Transverse colon (tissue), 4 donors: ENCODE results near the gene CYRIA. TPM values are rescaled to one million over a fixed set of nuclear protein-coding genes. Genes with fewer than 3 reads are reported as not detected.

ENCODE experiments used
- DNase-seq: peaks from one replicate; pipeline ENCODE4 v3.0.0-alpha.2; 2019
- H3K27ac ChIP-seq, 4 donors: fragments of 200-600 bp; sonication (generic); 2 replicates each; pipeline ENCODE4 v1.5.1; 2016 to 2018; ENCODE audit warnings: inconsistent platforms in 4 of 4
- H3K27me3 ChIP-seq: fragments of 200-600 bp; sonication (generic); 2 replicates; pipeline ENCODE4 v1.5.1; 2017; ENCODE audit warnings: inconsistent platforms
- H3K36me3 ChIP-seq, 4 donors: fragments of 200-600 bp; sonication (generic); 2 replicates each; pipeline ENCODE4 v1.5.1; 2017 to 2019; ENCODE audit warnings: inconsistent platforms in 4 of 4
- H3K4me1 ChIP-seq, 4 donors: fragments of 200-600 bp; sonication (generic); 2 replicates each; pipeline ENCODE4 v1.5.1; 2017 to 2020; ENCODE audit warnings: inconsistent platforms in 4 of 4
- H3K4me3 ChIP-seq, 4 donors: fragments of 200-600 bp; sonication (generic); 1 replicate in 1 of 4; 2 replicates in 3 of 4; pipeline versions ENCODE4 v1.5.1 to v1.6.1; 2017 to 2019; ENCODE audit warnings: inconsistent platforms in 4 of 4
- H3K9me3 ChIP-seq, 2 donors: fragments of 200-600 bp; sonication (generic); 2 replicates each; pipeline ENCODE4 v1.5.1; 2017 to 2019; ENCODE audit warnings: inconsistent platforms in 2 of 2
- EP300 ChIP-seq: sonication (generic); formaldehyde crosslinking; IDR thresholded peaks from one replicate; pipeline ENCODE4 v1.6.1; 2017; ENCODE audit warnings: antibody characterized with exemption, low read depth
- POLR2A ChIP-seq: fragments of 450-650 bp; IDR thresholded peaks from one replicate; pipeline ENCODE4 v1.6.1; 2016; ENCODE audit warnings: antibody characterized with exemption, mild to moderate bottlenecking, moderate library complexity
- POLR2AphosphoS5 ChIP-seq, 3 donors: sonication (generic); formaldehyde crosslinking; IDR thresholded peaks; one replicate each; pipeline ENCODE4 v1.6.1; 2016; ENCODE audit warnings: antibody characterized with exemption in 3 of 3
- WGBS, 2 donors: methylation state at CpG; one replicate each; pipeline ENCODE4 v1.1.5; 2018; ENCODE audit warnings: low coverage in 1 of 2; 5-methylcytosine and 5-hydroxymethylcytosine counted together
- in situ Hi-C, 4 donors: fragments of 200-750 bp; cut with MboI; loops; one replicate each; pipeline versions ENCODE4 v1.15.0 to v1.15.1; 2017; ENCODE audit warnings: low sequenced_read_pairs in 3 of 4, low pct_ligation_motif_present in 1 of 4, low pct_unique_long_range_greater_than_20kb in 1 of 4
- intact Hi-C: fragments of 100-400 bp; cut with DNase I; formaldehyde crosslinking; loops from one replicate; pipeline ENCODE4 v1.15.1; 2023; ENCODE audit warnings: low total_unique reads
- total RNA-seq, 4 donors: library from RNA; depleted of rRNA; stranded (reverse); fragments of >200 nt; gene quantifications; one replicate each; pipeline ENCODE4 v1.1.0, GENCODE V29; 2016
- TF ChIP-seq, protein P1 (sequence below), 5 experiments: fragments of 200-600 bp in 3 of 5; fragments of 450-650 bp in 2 of 5; sonication (generic) in 3 of 5; IDR thresholded peaks; 1 replicate in 2 of 5; 2 replicates in 3 of 5; pipeline ENCODE4 v1.5.1; 2016 to 2017; ENCODE audit warnings: antibody characterized with exemption in 5 of 5, inconsistent platforms in 3 of 5, mild to moderate bottlenecking in 2 of 5, moderate library complexity in 1 of 5

Gene CYRIA
- total RNA-seq, 4 donors from 2014 or later: 0.20 to 8.4 (median 2.6) TPM

GRCh38 chr2:16687955-16688354 lies 22.3 kb upstream of the CYRIA start:
- Histone ChIP-seq H3K4me3 (no peak overlapping the region), H3K36me3 (no peaks in the 10 kb centered on the region), H3K4me1 (no peaks in the 10 kb centered on the region), H3K27ac (no peak overlapping the region), H3K27me3 (no peaks in the 10 kb centered on the region), H3K9me3 (no peaks in the 10 kb centered on the region)
- in situ Hi-C loops (no loop called here), intact Hi-C loops (no loop called here)
- TF ChIP-seq, protein P1, sequence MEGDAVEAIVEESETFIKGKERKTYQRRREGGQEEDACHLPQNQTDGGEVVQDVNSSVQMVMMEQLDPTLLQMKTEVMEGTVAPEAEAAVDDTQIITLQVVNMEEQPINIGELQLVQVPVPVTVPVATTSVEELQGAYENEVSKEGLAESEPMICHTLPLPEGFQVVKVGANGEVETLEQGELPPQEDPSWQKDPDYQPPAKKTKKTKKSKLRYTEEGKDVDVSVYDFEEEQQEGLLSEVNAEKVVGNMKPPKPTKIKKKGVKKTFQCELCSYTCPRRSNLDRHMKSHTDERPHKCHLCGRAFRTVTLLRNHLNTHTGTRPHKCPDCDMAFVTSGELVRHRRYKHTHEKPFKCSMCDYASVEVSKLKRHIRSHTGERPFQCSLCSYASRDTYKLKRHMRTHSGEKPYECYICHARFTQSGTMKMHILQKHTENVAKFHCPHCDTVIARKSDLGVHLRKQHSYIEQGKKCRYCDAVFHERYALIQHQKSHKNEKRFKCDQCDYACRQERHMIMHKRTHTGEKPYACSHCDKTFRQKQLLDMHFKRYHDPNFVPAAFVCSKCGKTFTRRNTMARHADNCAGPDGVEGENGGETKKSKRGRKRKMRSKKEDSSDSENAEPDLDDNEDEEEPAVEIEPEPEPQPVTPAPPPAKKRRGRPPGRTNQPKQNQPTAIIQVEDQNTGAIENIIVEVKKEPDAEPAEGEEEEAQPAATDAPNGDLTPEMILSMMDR (IDR thresholded peaks at IDR 0.05): no peak
- TF ChIP-seq POLR2AphosphoS5 (IDR thresholded peaks at IDR 0.05): no peak
- no peak for TF ChIP-seq POLR2A
- TF ChIP-seq EP300: no peak
- WGBS, 2 donors: 73 to 82% methylated on average over 3 to 4 of the region's 4 CpGs
- no peak for DNase-seq

- no peak overlapping the region for H3K27ac ChIP-seq
- H3K36me3 ChIP-seq: no peaks in the 10 kb centered on the region
- no peak for DNase-seq
- H3K4me1 ChIP-seq: no peaks in the 10 kb centered on the region
- TF ChIP-seq, protein P1 (IDR thresholded peaks at IDR 0.05): no peak
- TF ChIP-seq EP300 (no peak), POLR2AphosphoS5 (IDR thresholded peaks at IDR 0.05) (no peak), POLR2A (no peak)
- no peak overlapping the region for H3K4me3 ChIP-seq
- intact Hi-C loops (no loop called here), in situ Hi-C loops (no loop called here)
- WGBS, 2 donors: 82% methylated on average over 1 of the region's 1 CpG; no CpG with 5 or more reads in 1 of the 2 donors
- no peaks in the 10 kb centered on the region for H3K9me3 ChIP-seq
- no peaks in the 10 kb centered on the region for H3K27me3 ChIP-seq
Observed at GRCh38 chr2:16687222-16687621, 21.6 kb upstream of the CYRIA start.

DNA sequence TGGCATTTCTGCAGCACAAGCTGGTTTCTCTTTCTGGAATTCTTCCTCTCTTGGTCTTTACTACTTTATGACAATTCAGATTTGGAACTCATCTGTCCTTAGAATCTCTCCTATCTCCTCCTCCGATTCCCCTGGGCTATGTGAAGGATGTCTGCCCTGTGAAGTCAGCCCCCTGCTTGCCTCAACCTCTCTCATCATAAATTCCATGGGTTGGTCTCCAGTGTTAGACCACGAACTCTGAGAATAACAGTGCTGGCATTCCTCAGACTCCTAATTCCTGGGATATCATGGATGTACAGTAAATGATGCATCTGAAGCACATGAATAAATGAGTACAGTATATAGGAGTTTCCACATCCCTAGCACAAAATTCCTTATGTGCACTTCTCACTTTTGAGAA lies 21.0 kb upstream of the CYRIA start:
- Histone ChIP-seq H3K27me3 (no peaks in the 10 kb centered on the region), H3K27ac (no peak overlapping the region), H3K4me1 (no peaks in the 10 kb centered on the region), H3K36me3 (no peaks in the 10 kb centered on the region), H3K4me3 (no peak overlapping the region), H3K9me3 (no peaks in the 10 kb centered on the region)
- WGBS, 2 donors: 60 to 86% methylated on average over 1 to 2 of the region's 2 CpGs
- no peak for DNase-seq
- intact Hi-C loops (no loop called here), in situ Hi-C loops (no loop called here)
- TF ChIP-seq EP300: no peak
- TF ChIP-seq POLR2AphosphoS5 (IDR thresholded peaks at IDR 0.05): no peak
- TF ChIP-seq, protein P1 (IDR thresholded peaks at IDR 0.05): no peak
- TF ChIP-seq POLR2A: no peak

GRCh38 chr2:16685340-16685715 lies 19.7 kb upstream of the CYRIA start:
- no peak for DNase-seq
- Histone ChIP-seq H3K36me3 (no peaks in the 10 kb centered on the region), H3K4me3 (no peak overlapping the region), H3K27ac (no peak overlapping the region), H3K4me1 (no peaks in the 10 kb centered on the region), H3K9me3 (no peaks in the 10 kb centered on the region), H3K27me3 (no peaks in the 10 kb centered on the region)
- in situ Hi-C loops (no loop called here), intact Hi-C loops (no loop called here)
- no peak for TF ChIP-seq POLR2A
- no peak for TF ChIP-seq POLR2AphosphoS5 (IDR thresholded peaks at IDR 0.05)
- TF ChIP-seq EP300: no peak

DNA sequence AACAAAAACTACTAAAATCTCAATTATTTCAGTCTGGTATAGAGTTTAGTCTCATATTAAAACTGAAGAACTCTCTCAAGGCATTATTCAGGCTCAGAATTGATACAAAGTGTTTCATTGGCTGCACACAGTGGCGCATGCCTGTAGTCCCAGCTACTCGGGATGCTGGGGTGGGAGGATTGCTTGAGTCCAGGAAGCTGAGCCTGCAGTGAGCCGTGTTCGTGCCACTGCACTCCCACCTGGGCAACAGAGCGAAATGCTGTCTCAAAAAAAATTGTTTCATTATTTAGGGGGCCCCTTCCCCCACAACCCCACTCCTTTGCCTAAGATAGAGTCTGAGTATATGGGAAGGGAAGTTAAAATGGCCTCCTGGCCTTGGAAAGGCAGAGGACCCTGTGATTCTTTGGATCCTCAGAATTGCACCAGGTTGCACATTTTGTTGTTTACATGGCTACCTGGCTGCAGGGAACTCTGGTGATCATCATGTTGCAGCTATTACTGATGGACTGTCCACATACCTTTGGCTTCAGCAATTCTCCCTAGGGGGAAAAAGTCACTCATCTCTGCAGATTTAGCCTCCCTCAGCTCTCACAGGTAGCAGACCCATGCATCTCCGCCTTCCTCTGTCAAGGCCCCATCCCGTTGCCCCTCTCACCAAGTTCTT lies 19.2 kb upstream of the CYRIA start:
- H3K4me3 ChIP-seq: no peak overlapping the region
- no peak for TF ChIP-seq EP300
- no peak for TF ChIP-seq POLR2A
- TF ChIP-seq POLR2AphosphoS5 (IDR thresholded peaks at IDR 0.05): no peak
- TF ChIP-seq, protein P1 (IDR thresholded peaks at IDR 0.05): no peak
- no peak for DNase-seq
- no peaks in the 10 kb centered on the region for H3K9me3 ChIP-seq
- WGBS, 2 donors: 85 to 86% methylated on average over 7 of the region's 7 CpGs
- H3K27me3 ChIP-seq: no peaks in the 10 kb centered on the region
- in situ Hi-C loops (no loop called here), intact Hi-C loops (no loop called here)
- no peak overlapping the region for H3K27ac ChIP-seq
- H3K4me1 ChIP-seq: no peaks in the 10 kb centered on the region
- no peaks in the 10 kb centered on the region for H3K36me3 ChIP-seq
